Sigmoid colon (tissue), 7 donors: ENCODE data around the gene PCBP3. TPM values are rescaled to one million over a fixed set of nuclear protein-coding genes. Genes with fewer than 3 reads are reported as not detected.

Source experiments
- DNase-seq: peaks from one replicate; pipeline ENCODE4 v3.0.0-alpha.2; 2019
- H3K27ac ChIP-seq, 4 donors: fragments of 200-600 bp; sonication (generic); one replicate each; pipeline ENCODE4 v1.5.1; 2016 to 2019; ENCODE audit warnings: mild to moderate bottlenecking in 1 of 4
- H3K27me3 ChIP-seq, 3 donors: fragments of 200-600 bp; sonication (generic); one replicate each; pipeline ENCODE4 v1.5.1; 2019; ENCODE audit warnings: mild to moderate bottlenecking in 1 of 3
- H3K36me3 ChIP-seq, 4 donors: fragments of 200-600 bp; sonication (generic); one replicate each; pipeline ENCODE4 v1.5.1; 2016 to 2019
- H3K4me1 ChIP-seq, 4 donors: fragments of 200-600 bp; sonication (generic); one replicate each; pipeline ENCODE4 v1.5.1; 2017 to 2019
- H3K4me3 ChIP-seq, 4 donors: fragments of 200-600 bp; sonication (generic); one replicate each; pipeline ENCODE4 v1.5.1; 2017 to 2019; ENCODE audit warnings: mild to moderate bottlenecking in 2 of 4, moderate library complexity in 1 of 4
- H3K9me3 ChIP-seq, 4 donors: fragments of 200-600 bp in 3 of 4; sonication (generic) in 3 of 4; one replicate each; pipeline versions ENCODE4 v1.5.1 to v1.6.1; 2013 to 2019
- EP300 ChIP-seq, 4 donors: sonication (generic); formaldehyde crosslinking; IDR thresholded peaks; one replicate each; pipeline ENCODE4 v1.6.1; 2017; ENCODE audit warnings: antibody characterized with exemption in 4 of 4
- POLR2A ChIP-seq, 2 donors: fragments of 450-650 bp; IDR thresholded peaks; one replicate each; pipeline ENCODE4 v1.6.1; 2016; ENCODE audit warnings: antibody characterized with exemption in 2 of 2, mild to moderate bottlenecking in 2 of 2, moderate library complexity in 2 of 2
- POLR2AphosphoS5 ChIP-seq, 4 donors: sonication (generic); formaldehyde crosslinking; IDR thresholded peaks; one replicate each; pipeline ENCODE4 v1.6.1; 2017; ENCODE audit warnings: antibody characterized with exemption in 4 of 4
- WGBS, 2 donors: extraction: QIAGEN DNeasy Blood & Tissue Kit; methylation state at CpG; one replicate each; pipeline ENCODE4 v1.1.7; 2013; 5-methylcytosine and 5-hydroxymethylcytosine counted together
- intact Hi-C: fragments of 100-400 bp; cut with DNase I; formaldehyde crosslinking; loops from one replicate; pipeline ENCODE4 v1.15.1; 2023
- polyA plus RNA-seq, 3 donors: library from polyadenylated mRNA; stranded (reverse); fragments of 200-250 nt; gene quantifications; one replicate each; pipeline ENCODE4 v1.2.3, GENCODE V29; 2013
- total RNA-seq, 4 donors: library from RNA; depleted of rRNA; stranded (reverse); fragments of >200 nt; gene quantifications; one replicate each; pipeline ENCODE4 v1.1.0, GENCODE V29; 2016
- TF ChIP-seq, protein P1 (sequence below), 4 experiments: fragments of 450-650 bp in 3 of 4; fragments of 200-600 bp in 1 of 4; IDR thresholded peaks; one replicate each; pipeline ENCODE4 v1.5.1; 2016 to 2019; ENCODE audit warnings: antibody characterized with exemption in 4 of 4, mild to moderate bottlenecking in 3 of 4, moderate library complexity in 2 of 4
- donor health status: healthy with polysubstance abuse.
- donor health status: Bipolar disorder and iron deficiency.
- donor health status: healthy.

Gene PCBP3
- total and polyA plus RNA-seq, 7 donors: 1.2 to 21.3 (median 8.2) TPM

DNA sequence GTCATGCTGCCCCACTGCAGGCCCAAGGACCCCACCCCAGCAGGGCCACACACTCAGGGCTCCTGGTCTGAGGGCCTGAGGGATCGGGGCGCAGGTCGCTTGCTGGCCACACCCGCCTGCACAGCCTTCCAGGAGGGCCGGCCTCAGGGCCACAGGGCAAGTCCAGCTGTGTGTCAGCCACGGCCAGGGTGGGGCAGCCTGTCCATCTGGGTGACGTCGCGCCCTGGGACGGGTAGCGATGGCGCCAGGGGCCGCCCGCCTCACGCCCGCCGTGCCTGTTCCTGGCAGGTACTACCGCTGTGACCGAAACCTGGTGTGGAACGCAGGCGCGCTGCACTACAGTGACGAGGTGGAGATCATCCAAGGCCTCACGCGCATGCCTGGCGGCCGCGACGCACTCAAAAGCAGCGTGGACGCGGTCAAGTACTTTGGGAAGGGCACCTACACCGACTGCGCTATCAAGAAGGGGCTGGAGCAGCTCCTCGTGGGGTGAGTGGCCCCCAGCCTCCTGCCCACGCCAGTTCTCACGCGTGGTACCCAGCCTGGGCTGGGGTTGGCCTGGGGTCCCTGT, 340.5 kb downstream of the PCBP3 start:
- DNase-seq: peak; percentile 92
- H3K9me3 ChIP-seq: no peaks in the 10 kb centered on the region
- intact Hi-C loops: loop anchor here (2.0 kb wide), 2 partner anchors 39 to 73 kb away; no protein-coding TSS in a partner anchor
- peak overlapping the region; percentile 79 to 99 (median 94) for H3K4me3 ChIP-seq
- peaks cover 33 to 48% (median 36%) of the 10 kb centered on the region in 4 donors for H3K36me3 ChIP-seq
- peaks cover 0 to 66% (median 62%) of the 10 kb centered on the region in 4 donors for H3K4me1 ChIP-seq
- 74 to 89% methylated on average over 38 of the region's 38 CpGs for WGBS, 2 donors
- no peaks in the 10 kb centered on the region for H3K27me3 ChIP-seq
- peak overlapping the region; percentile 95 to 97 (median 97) for H3K27ac ChIP-seq
- TF ChIP-seq EP300 (IDR thresholded peaks at IDR 0.05) (peak in 1 of 4 donors; percentile 22), POLR2A (IDR thresholded peaks at IDR 0.05) (no peak), POLR2AphosphoS5 (IDR thresholded peaks at IDR 0.05) (peak; percentile 80 to 90 (median 84))

DNA sequence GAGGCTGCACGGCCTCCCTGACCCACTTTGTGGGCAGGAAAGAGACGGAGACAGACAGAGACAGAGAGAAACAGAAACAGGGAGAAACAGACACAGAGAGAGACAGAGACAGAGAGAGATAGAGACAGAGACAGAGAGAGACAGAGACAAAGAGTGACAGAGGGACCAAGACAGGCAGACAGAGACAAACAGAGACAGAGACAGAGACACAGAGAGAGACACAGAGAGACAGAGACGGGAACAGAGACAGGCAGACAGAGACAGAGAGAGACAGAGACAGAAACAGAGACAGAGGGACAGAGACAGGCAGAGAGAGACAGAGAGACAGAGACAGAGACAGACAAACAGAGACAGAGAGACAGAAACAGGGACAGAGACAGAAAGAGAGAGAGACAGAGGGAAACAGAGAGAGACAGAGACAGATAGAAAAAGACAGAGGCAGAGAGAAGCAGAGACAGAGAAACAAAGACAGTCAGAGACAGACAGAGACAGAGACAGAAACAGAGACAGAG, 341.1 kb downstream of the PCBP3 start:
- Histone ChIP-seq H3K4me3 (peak overlapping the region in 3 of 4 donors; percentile 79 to 99 (median 90)), H3K27me3 (no peaks in the 10 kb centered on the region), H3K9me3 (no peaks in the 10 kb centered on the region), H3K27ac (peak overlapping the region; percentile 95 to 97 (median 97)), H3K36me3 (peaks cover 39 to 54% (median 41%) of the 10 kb centered on the region in 4 donors), H3K4me1 (peaks cover 0 to 66% (median 62%) of the 10 kb centered on the region in 4 donors)
- WGBS, 2 donors: 62 to 75% methylated on average over 3 of the region's 3 CpGs
- no peak for DNase-seq
- no peak for TF ChIP-seq POLR2A (IDR thresholded peaks at IDR 0.05)
- intact Hi-C loops: loop anchor here (2.0 kb wide), 1 partner anchor 72 kb away; no protein-coding TSS in a partner anchor

DNA sequence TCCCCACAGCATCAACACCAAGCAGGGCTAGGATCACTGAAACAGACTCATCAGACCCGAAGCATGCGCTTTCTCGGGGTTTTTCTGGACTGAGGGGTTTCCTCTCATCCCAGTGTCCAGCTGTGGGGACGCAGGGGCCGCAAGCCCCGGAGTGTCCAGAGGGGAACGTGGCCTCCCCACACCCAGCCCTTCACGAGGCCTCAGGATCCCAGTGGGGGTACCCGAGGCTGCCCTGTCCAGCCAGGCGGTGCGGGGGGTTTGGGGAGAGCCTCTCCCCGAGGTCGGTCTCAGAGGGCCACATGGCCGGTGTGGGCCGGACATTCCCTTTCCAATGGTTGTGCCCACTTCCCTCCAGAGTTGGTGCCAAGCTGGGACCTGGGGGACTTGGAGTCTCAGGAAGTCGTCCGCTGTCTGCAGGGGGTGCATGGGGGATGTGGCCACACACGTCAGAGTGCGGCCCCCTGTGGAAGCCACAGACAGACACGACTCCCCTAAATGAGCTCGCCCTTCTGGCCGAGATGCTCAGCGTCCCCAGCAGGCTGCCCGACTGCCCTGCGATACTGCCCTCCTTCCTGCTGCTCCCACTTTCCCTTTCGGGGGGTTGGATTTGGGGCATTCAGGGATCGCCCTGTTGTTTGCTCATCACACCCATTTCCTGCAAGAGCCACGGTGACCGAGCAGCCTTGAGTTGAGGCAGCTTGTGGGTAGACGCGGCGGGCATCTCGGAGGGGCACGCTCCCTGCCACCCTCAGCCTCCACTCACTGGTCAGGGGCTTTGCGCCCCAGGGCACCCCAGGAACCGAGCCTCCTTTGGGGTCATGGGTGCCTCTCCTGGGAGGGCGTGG, 342.2 kb downstream of the PCBP3 start:
- H3K36me3 ChIP-seq: peaks cover 45 to 65% (median 49%) of the 10 kb centered on the region in 4 donors
- H3K27me3 ChIP-seq: no peaks in the 10 kb centered on the region
- intact Hi-C loops: loop anchor here (2.0 kb wide), 1 partner anchor 71 kb away; no protein-coding TSS in a partner anchor
- H3K4me1 ChIP-seq: peaks cover 0 to 69% (median 65%) of the 10 kb centered on the region in 4 donors
- peak overlapping the region in 2 of 4 donors; percentile 2 to 23 for H3K4me3 ChIP-seq
- DNase-seq: peak; percentile 74
- peak in 1 of 4 donors; percentile 5 for TF ChIP-seq POLR2AphosphoS5 (IDR thresholded peaks at IDR 0.05)
- no peak for TF ChIP-seq EP300 (IDR thresholded peaks at IDR 0.05)
- H3K27ac ChIP-seq: peak overlapping the region; percentile 95 to 97 (median 97)
- 80 to 87% methylated on average over 37 of the region's 37 CpGs for WGBS, 2 donors
- H3K9me3 ChIP-seq: no peaks in the 10 kb centered on the region

DNA sequence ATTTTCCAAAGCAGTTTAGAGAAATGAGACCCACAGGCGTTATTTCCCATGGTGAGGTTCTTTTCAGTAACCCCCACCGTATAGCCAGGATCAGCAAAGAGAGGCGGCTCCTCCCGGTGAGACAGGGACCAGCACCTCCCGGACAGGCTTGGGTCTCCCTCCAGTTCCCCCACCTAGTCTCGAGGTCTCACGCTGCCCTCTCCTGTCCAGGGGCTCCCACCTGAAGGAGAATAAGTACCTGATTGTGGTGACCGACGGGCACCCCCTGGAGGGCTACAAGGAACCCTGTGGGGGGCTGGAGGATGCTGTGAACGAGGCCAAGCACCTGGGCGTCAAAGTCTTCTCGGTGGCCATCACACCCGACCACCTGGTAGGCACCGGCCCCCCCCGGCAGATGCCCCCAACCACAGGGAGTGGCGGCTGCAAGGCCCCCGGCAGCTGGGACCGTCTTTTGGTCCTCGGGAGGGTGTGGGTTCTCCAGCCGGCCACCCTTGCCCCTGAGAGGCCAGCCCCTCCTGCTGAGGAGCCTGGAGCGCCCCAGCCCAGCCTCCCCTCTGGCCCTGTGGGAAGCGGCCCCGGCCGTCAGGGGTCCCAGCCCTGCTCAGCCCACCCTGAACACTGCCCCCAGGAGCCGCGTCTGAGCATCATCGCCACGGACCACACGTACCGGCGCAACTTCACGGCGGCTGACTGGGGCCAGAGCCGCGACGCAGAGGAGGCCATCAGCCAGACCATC, 343.0 kb downstream of the PCBP3 start:
- H3K36me3 ChIP-seq: peaks cover 53 to 72% (median 57%) of the 10 kb centered on the region in 4 donors
- DNase-seq: peak; percentile 64
- H3K27me3 ChIP-seq: no peaks in the 10 kb centered on the region
- peak overlapping the region in 2 of 4 donors; percentile 2 to 23 for H3K4me3 ChIP-seq
- peaks cover 0 to 77% (median 71%) of the 10 kb centered on the region in 4 donors for H3K4me1 ChIP-seq
- 85 to 89% methylated on average over 36 of the region's 36 CpGs for WGBS, 2 donors
- TF ChIP-seq POLR2A (IDR thresholded peaks at IDR 0.05) (no peak), EP300 (IDR thresholded peaks at IDR 0.05) (no peak), POLR2AphosphoS5 (IDR thresholded peaks at IDR 0.05) (no peak)
- TF ChIP-seq, protein P1, sequence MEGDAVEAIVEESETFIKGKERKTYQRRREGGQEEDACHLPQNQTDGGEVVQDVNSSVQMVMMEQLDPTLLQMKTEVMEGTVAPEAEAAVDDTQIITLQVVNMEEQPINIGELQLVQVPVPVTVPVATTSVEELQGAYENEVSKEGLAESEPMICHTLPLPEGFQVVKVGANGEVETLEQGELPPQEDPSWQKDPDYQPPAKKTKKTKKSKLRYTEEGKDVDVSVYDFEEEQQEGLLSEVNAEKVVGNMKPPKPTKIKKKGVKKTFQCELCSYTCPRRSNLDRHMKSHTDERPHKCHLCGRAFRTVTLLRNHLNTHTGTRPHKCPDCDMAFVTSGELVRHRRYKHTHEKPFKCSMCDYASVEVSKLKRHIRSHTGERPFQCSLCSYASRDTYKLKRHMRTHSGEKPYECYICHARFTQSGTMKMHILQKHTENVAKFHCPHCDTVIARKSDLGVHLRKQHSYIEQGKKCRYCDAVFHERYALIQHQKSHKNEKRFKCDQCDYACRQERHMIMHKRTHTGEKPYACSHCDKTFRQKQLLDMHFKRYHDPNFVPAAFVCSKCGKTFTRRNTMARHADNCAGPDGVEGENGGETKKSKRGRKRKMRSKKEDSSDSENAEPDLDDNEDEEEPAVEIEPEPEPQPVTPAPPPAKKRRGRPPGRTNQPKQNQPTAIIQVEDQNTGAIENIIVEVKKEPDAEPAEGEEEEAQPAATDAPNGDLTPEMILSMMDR (IDR thresholded peaks at IDR 0.05): no peak
- intact Hi-C loops: no loop called here
- peak overlapping the region; percentile 95 to 97 (median 97) for H3K27ac ChIP-seq
- no peaks in the 10 kb centered on the region for H3K9me3 ChIP-seq

DNA sequence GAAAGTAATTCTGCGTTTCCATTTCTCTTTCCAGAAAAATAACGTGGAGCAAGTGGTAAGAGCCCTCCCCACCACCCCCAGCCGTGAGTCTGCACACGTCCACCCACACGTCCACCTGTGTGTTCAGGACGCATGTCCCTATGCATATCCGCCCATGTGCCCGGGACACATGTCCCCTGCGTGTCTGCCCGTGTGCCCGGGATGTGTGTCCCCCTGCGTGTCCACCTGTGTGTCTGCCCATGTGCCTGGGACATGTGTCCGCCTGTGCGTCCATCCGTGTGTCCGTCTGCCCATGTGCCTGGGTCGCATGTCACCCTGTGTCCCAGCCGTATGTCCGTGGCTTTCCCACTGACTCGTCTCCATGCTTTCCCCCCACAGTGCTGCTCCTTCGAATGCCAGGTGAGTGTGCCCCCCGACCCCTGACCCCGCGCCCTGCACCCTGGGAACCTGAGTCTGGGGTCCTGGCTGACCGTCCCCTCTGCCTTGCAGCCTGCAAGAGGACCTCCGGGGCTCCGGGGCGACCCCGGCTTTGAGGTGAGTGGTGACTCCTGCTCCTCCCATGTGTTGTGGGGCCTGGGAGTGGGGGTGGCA, 343.7 kb downstream of the PCBP3 start:
- 90 to 93% methylated on average over 29 of the region's 29 CpGs for WGBS, 2 donors
- H3K4me3 ChIP-seq: no peak overlapping the region
- H3K36me3 ChIP-seq: peaks cover 59 to 80% (median 64%) of the 10 kb centered on the region in 4 donors
- peak overlapping the region; percentile 95 to 97 (median 97) for H3K27ac ChIP-seq
- no peaks in the 10 kb centered on the region for H3K27me3 ChIP-seq
- intact Hi-C loops: no loop called here
- H3K9me3 ChIP-seq: no peaks in the 10 kb centered on the region
- peaks cover 0 to 84% (median 78%) of the 10 kb centered on the region in 4 donors for H3K4me1 ChIP-seq
- TF ChIP-seq POLR2AphosphoS5 (IDR thresholded peaks at IDR 0.05) (no peak), EP300 (IDR thresholded peaks at IDR 0.05) (no peak), POLR2A (IDR thresholded peaks at IDR 0.05) (no peak)
- TF ChIP-seq, protein P1 (IDR thresholded peaks at IDR 0.05): no peak
- DNase-seq: peak; percentile 69
